CD14-positive monocyte (primary cell): ENCODE data around the gene ARHGAP9. TPM values are rescaled to one million over a fixed set of nuclear protein-coding genes. Genes with fewer than 3 reads are reported as not detected.

Experiments used
- polyA plus RNA-seq, 3 donors: library from polyadenylated mRNA; depleted of rRNA in 1 of 3; unstranded in 2 of 3; stranded (reverse) in 1 of 3; fragments of 300-500 nt in 2 of 3; fragments of >200 nt in 1 of 3; fragmentation: Illumina TruSeq in 2 of 3; gene quantifications; 1 replicate in 2 of 3; 2 replicates in 1 of 3; pipeline ENCODE4 v1.2.3, GENCODE V29; 2012 to 2021
- small RNA-seq: library from RNA; depleted of rRNA; stranded (forward); fragments of <200 nt; gene quantifications from one replicate; pipeline ENCODE3, GENCODE V24; 2012; ENCODE audit warnings: low read depth; ENCODE audit not compliant: insufficient read length

ARHGAP9 gene
- polyA plus RNA-seq, 3 donors, result 211 to 581 (median 213) TPM

Small RNA genes lying within 50 kb of the gene (small RNA-seq; reads per million reads assigned to genes)
- gene MIR616, result not detected

Other genes starting within 250 kb of the ARHGAP9 start
- gene STAC3, start 228.7 kb downstream of the ARHGAP9 start, polyA plus RNA-seq, result 10 to 100 TPM in 1 of 3 donors, 1 to 10 TPM in 2; 7.0 to 32.1 (median 9.1) TPM
- 10 to 100 TPM in 1 of 3 donors, 1 to 10 TPM in 2; 4.2 to 69.4 (median 7.3) TPM for gene R3HDM2, start 48.8 kb downstream of the ARHGAP9 start, polyA plus RNA-seq
- not detected for gene INHBC, start 45.1 kb downstream of the ARHGAP9 start, polyA plus RNA-seq
- gene INHBE, start 24.6 kb downstream of the ARHGAP9 start, polyA plus RNA-seq, result not detected
- under 1 TPM in 1 of 3 donors, not detected in 2; 0.05 TPM for gene GLI1, start 20.1 kb downstream of the ARHGAP9 start, polyA plus RNA-seq
- gene MARS1, start 8.2 kb upstream of the ARHGAP9 start, polyA plus RNA-seq, result 100 to 1,000 TPM in 1 of 3 donors, 10 to 100 TPM in 2; 63.5 to 164 (median 79.8) TPM
- gene DDIT3, start 40.6 kb upstream of the ARHGAP9 start, polyA plus RNA-seq, result 100 to 1,000 TPM in 1 of 3 donors, 1 to 10 TPM in 2; 9.3 to 163 (median 9.4) TPM
- 10 to 100 TPM in 1 of 3 donors, 1 to 10 TPM in 2; 2.4 to 47.7 (median 2.6) TPM for gene MBD6, start 43.0 kb upstream of the ARHGAP9 start, polyA plus RNA-seq
- 10 to 100 TPM; 72.8 to 94.5 (median 82.2) TPM for gene DCTN2, start 67.3 kb upstream of the ARHGAP9 start, polyA plus RNA-seq
- gene KIF5A, start 70.2 kb upstream of the ARHGAP9 start, polyA plus RNA-seq, result under 1 TPM in 1 of 3 donors, not detected in 2; 0.01 TPM
- gene PIP4K2C, start 111.3 kb upstream of the ARHGAP9 start, polyA plus RNA-seq, result 10 to 100 TPM; 12.3 to 18.6 (median 16.9) TPM
- gene DTX3, start 125.0 kb upstream of the ARHGAP9 start, polyA plus RNA-seq, result 1 to 10 TPM in 1 of 3 donors, under 1 TPM in 1, not detected in 1; 0.08 to 1.3 TPM
- gene ARHGEF25, start 131.6 kb upstream of the ARHGAP9 start, polyA plus RNA-seq, result not detected
- gene B4GALNT1, start 153.3 kb upstream of the ARHGAP9 start, polyA plus RNA-seq, result not detected
- gene OS9, start 214.3 kb upstream of the ARHGAP9 start, polyA plus RNA-seq, result 100 to 1,000 TPM in 2 of 3 donors, 10 to 100 TPM in 1; 90.9 to 484 (median 128) TPM